Coronary artery (tissue), 2 donors: ENCODE measurements around the gene LAMC3.
"Not testable (repeated sequence)": the region's sequence is repeated elsewhere in the genome, so short reads cannot be mapped to it uniquely, and the experiment has no call there.

Experiments used
- DNase-seq: peaks from one replicate; pipeline ENCODE4 v3.0.0-alpha.2; 2017; ENCODE audit warnings: low spot score
- H3K27ac ChIP-seq, 2 donors: fragments of 200-600 bp; sonication (generic); one replicate each; pipeline ENCODE4 v1.5.1; 2016 to 2019
- H3K4me3 ChIP-seq: fragments of 200-600 bp; sonication (generic); 2 replicates; pipeline ENCODE4 v1.5.1; 2016; ENCODE audit warnings: mild to moderate bottlenecking, moderate library complexity
- TF ChIP-seq, protein P1 (sequence below): fragments of 200-600 bp; sonication (generic); IDR thresholded peaks from one replicate; pipeline ENCODE4 v1.5.1; 2019; ENCODE audit warnings: antibody characterized with exemption

Gene LAMC3

DNA sequence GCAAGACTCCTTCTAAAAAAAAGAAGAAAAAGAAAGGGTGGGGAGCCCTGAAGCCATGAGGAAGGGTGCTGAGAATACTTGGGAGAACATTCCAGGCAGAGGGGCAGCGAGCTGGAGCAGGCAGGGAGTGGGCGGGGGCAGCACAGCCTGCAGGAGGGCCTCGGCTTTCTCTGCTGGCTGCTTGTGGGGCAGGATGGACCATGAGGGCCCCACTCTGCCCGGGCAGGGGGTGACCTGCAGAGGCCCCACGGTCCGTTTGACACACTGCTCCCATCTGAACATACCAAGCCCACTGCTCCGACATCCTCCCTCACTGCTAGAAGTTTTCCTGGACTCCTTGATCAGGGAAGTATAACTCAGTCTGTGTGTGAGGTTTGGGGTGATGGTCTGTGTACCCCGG, 104.7 kb downstream of the LAMC3 start:
- no peak overlapping the region for H3K27ac ChIP-seq
- DNase-seq, result no peak

DNA sequence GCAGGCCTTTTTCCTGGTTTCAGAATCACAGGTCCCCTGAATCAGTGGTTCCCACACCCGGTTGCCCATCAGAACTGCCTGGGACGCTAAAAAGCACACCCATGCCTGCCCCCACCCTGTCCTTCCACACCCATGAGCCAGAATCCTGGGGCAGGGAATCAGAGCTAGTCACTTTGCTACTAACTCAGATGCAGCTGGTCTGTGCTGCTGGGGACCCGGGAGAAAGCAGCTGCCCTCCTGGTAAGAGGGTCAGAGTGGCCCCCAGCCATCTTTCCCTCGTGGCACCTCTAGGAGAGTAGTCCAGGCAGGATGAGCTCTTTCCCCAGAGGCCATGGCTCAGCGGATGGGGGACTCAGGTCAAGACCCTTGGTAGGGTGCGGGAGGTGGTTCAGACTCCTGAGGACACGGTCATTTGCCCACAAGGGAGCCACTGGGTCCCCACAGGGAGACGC, 105.1 kb downstream of the LAMC3 start:
- no peak overlapping the region for H3K4me3 ChIP-seq
- TF ChIP-seq, protein P1, sequence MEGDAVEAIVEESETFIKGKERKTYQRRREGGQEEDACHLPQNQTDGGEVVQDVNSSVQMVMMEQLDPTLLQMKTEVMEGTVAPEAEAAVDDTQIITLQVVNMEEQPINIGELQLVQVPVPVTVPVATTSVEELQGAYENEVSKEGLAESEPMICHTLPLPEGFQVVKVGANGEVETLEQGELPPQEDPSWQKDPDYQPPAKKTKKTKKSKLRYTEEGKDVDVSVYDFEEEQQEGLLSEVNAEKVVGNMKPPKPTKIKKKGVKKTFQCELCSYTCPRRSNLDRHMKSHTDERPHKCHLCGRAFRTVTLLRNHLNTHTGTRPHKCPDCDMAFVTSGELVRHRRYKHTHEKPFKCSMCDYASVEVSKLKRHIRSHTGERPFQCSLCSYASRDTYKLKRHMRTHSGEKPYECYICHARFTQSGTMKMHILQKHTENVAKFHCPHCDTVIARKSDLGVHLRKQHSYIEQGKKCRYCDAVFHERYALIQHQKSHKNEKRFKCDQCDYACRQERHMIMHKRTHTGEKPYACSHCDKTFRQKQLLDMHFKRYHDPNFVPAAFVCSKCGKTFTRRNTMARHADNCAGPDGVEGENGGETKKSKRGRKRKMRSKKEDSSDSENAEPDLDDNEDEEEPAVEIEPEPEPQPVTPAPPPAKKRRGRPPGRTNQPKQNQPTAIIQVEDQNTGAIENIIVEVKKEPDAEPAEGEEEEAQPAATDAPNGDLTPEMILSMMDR, result no peak
- no peak overlapping the region for H3K27ac ChIP-seq
- no peak for DNase-seq

More for the DNA sequence above, 104.7 kb downstream of the LAMC3 start:
- TF ChIP-seq, protein P1, result no peak
- no peak overlapping the region for H3K4me3 ChIP-seq

DNA sequence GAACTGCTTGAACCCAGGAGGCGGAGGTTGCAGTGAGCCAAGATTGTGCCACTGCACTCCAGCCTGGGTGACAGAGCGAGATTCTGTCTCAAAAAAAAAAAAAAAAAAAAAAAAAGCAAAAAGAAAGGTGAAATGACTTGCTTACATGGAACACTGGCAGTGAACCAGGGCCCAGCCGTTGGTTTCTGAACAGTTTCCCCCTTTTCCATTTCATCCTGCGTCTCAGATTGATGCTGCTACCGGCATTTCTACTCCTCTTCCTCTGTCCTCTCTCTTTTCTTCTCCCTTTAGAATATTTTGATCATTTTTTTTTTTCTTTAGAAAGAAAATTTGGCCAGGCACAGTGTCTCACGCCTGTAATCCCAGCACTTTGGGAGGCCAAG, 106.4 kb downstream of the LAMC3 start:
- not testable (repeated sequence) for H3K27ac ChIP-seq, H3K4me3 ChIP-seq, DNase-seq

DNA sequence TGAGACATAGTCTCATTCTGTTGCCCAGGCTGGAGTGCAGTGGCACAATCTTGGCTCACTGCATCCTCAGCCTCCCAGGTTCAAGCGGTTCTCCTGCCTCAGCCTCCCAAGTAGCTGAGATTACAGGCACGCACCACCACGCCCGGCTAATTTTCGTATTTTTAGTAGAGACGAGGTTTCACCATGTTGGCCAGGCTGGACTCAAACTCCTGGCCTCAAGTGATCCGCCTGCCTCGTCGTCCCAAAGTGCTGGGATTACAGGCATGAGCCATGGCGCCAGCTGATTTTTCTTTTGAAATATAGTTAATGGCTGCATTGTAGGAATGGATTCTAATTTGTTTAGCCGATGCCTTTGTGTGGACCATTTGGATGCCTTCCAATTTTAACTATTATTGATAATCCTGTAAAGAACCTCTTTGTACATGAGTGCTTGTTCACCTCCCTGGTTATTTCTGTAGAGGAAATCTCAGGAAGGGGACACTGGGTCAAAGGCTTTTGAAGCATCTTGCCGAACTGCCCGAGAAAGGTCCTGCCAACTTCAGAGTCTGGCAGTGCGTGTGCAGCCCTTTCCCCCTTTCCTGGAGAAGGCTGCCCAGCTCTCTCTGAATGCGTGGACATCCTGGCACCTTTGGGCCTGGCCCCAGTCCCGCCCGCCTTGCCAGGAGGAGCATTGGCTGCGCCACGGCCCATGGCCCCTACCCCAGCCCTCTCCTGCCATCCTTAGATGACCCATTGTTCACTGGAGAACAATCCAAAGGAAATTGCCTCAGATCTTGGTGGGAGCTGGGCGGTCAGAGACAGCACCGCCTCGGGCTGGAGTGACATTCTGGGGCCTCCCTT, 107.5 kb downstream of the LAMC3 start:
- Histone ChIP-seq H3K4me3 (no peak overlapping the region), H3K27ac (peak overlapping the region in 1 of 2 donors; percentile 41)
- TF ChIP-seq, protein P1, result no peak
- DNase-seq, result no peak

DNA sequence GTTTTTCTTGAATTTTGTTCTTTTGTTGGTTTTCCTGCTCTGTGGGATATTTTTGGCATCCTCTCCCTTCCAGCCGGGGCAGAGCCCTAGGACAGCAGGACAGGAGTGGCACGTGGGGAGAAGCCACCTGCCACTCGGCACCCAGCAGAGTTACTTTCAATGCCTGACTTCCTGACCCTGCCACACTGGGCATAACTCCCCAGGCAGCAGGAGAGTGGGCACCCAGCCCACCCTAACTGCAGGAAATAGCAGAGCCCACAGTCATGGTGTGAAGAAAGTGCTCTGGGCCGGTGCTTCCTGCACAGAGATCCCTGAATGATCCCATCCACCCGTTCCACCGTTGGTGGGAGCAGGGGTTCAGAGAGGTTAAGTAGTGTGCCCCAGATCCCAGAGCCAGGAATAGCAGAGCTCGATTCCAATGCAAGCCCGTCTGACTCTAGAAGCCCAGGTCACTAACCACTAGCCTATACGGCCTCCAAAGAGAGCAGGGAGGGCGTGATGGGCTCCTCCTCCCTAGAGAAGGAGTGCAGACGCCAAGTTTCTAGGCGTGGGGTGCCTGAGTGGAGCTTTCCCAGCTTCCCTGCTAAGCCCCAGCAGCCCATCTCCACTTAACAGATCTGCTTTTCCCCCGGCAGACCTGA, 108.3 kb downstream of the LAMC3 start:
- DNase-seq, result no peak
- TF ChIP-seq, protein P1, result no peak
- H3K27ac ChIP-seq, result peak overlapping the region in 1 of 2 donors; percentile 41
- H3K4me3 ChIP-seq, result no peak overlapping the region

DNA sequence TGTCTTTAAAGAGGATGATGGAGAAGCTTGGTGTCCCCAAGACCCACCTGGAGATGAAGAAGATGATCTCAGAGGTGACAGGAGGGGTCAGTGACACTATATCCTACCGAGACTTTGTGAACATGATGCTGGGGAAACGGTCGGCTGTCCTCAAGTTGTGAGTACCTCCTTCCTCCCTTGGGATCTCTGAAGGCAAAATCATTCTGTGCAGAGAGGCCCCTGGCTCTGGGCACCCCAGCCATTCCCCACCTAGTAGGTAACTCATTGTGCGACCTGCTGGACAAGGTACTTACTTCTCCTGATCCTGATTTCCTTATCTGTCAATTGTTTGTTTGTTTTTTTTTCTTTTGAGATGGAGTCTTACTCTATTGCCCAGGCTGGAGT, 108.8 kb downstream of the LAMC3 start:
- H3K27ac ChIP-seq, result peak overlapping the region in 1 of 2 donors; percentile 41
- DNase-seq, result no peak
- H3K4me3 ChIP-seq, result no peak overlapping the region
- TF ChIP-seq, protein P1, result no peak

DNA sequence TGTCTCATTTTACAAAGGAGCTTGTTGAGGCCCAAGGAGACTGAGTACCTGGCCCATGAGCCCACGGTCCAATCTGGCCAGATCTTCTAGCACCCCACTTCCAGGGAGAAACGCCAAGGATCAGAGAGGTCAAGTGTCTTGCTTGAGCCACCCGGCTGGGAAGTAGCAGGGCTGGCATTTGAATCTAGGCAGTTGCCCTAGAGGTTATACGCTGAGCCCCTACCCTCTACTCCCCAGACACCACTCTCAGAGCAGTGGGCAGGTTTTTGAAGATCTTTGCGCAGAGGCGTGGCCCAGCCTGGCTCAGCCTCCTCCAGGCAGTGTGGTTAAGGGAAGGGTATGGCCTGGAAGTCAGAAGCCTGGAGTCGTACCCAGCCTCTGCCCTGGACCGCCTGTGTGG, 110.6 kb downstream of the LAMC3 start:
- no peak overlapping the region for H3K27ac ChIP-seq
- no peak for DNase-seq
- no peak overlapping the region for H3K4me3 ChIP-seq
- TF ChIP-seq, protein P1, result no peak
